Measurements from ENCODE around the gene PLCH2. TPM values are rescaled to one million over a fixed set of nuclear protein-coding genes. Genes with fewer than 3 reads are reported as not detected.

PLCH2 gene
- total RNA-seq, 1 experiment from 2014 or later = not detected

DNA sequence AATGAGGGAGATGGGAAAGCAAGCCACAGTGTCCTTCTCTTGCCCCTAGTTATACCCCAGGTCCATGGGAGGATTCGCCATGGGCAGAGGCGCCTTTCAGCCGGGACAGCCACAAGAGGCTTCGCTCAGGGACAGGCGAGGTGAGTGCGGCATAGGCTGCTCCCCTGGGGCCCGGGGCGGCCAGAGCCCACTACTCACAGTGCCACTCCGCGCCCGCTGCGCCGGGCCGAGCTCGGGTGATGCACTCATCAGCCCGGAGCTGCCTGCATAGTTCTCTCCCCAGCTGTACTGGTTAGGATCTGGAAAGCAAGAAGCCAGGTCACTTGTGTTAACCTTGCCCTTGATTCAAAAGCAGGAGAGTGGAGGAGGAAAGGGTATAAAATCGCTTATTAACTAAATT, 41.9 kb downstream of the PLCH2 start:
- Histone ChIP-seq H3K27ac (ENCODE audit: low read depth, low read length, poor library complexity, severe bottlenecking) (no peak overlapping the region), H3K36me3 (ENCODE audit: insufficient read depth, low read length, poor library complexity, severe bottlenecking) (peaks cover 75% of the 10 kb centered on the region), H3K4me3 (ENCODE audit: low read depth, low read length, poor library complexity, severe bottlenecking) (no peak overlapping the region), H3K4me1 (ENCODE audit: insufficient read depth, low read length, poor library complexity, severe bottlenecking) (no peaks in the 10 kb centered on the region), H3K27me3 (replicated peaks; ENCODE audit: insufficient read depth, low read depth, low read length, poor library complexity) (no peaks in the 10 kb centered on the region), H3K9me3 (ENCODE audit: low read depth, low read length, poor library complexity, severe bottlenecking) (no peaks in the 10 kb centered on the region)
- BruUV-seq (replicated peaks) = no TSS peak
- no peak for DNase-seq (ENCODE audit: low spot score)
- POLR2A ChIA-PET (ENCODE audit: low non-redundant PET) = no interaction called here
- TF ChIP-seq CTCF (conservative IDR thresholded peaks at IDR 0.05; ENCODE audit: low read depth, low read length) (no peak), EZH2 (IDR thresholded peaks at IDR 0.05; ENCODE audit: borderline replicate concordance, low read depth, low read length, poor library complexity, severe bottlenecking) (no peak)
- intact Hi-C loops (cut with micrococcal nuclease; ENCODE audit: unreplicated experiment) = no loop called here
- CTCF ChIA-PET = no interaction called here

DNA sequence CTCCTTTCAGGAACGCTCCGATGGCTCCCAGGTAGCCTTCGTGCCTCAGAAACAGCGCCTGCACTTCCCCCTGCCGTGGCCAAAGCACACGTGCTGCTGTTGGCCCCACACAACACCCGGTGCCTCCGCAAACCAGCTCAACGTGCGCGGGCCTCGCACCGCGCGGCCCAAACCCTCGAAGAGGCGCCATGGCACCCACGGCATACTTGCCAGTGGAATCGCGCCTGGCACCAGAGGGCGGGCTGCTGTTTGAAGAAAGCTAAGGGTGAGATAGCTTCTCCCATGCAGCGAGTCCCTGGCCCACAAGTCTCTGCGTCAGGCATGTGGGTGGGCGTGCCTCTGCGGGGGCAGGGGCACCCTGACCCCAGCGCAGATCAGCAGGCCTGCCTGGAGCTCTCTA, 42.4 kb downstream of the PLCH2 start:
- Histone ChIP-seq H3K4me1 (ENCODE audit: insufficient read depth, low read length, poor library complexity, severe bottlenecking) (no peaks in the 10 kb centered on the region), H3K27ac (ENCODE audit: low read depth, low read length, poor library complexity, severe bottlenecking) (no peak overlapping the region), H3K27me3 (replicated peaks; ENCODE audit: insufficient read depth, low read depth, low read length, poor library complexity) (no peaks in the 10 kb centered on the region), H3K4me3 (ENCODE audit: low read depth, low read length, poor library complexity, severe bottlenecking) (no peak overlapping the region), H3K36me3 (ENCODE audit: insufficient read depth, low read length, poor library complexity, severe bottlenecking) (peaks cover 77% of the 10 kb centered on the region), H3K9me3 (ENCODE audit: low read depth, low read length, poor library complexity, severe bottlenecking) (no peaks in the 10 kb centered on the region)
- TF ChIP-seq EZH2 (IDR thresholded peaks at IDR 0.05; ENCODE audit: borderline replicate concordance, low read depth, low read length, poor library complexity, severe bottlenecking) (no peak), CTCF (conservative IDR thresholded peaks at IDR 0.05; ENCODE audit: low read depth, low read length) (no peak)
- ChIA-PET CTCF (no interaction called here), POLR2A (ENCODE audit: low non-redundant PET) (no interaction called here)
- BruUV-seq (replicated peaks) = no TSS peak
- intact Hi-C loops (cut with micrococcal nuclease; ENCODE audit: unreplicated experiment) = no loop called here
- no peak for DNase-seq (ENCODE audit: low spot score)

GRCh38 chr1:2519029-2519685, 43.1 kb downstream of the PLCH2 start:
- DNase-seq (ENCODE audit: low spot score) = no peak
- Histone ChIP-seq H3K4me1 (ENCODE audit: insufficient read depth, low read length, poor library complexity, severe bottlenecking) (no peaks in the 10 kb centered on the region), H3K9me3 (ENCODE audit: low read depth, low read length, poor library complexity, severe bottlenecking) (no peaks in the 10 kb centered on the region), H3K27me3 (replicated peaks; ENCODE audit: insufficient read depth, low read depth, low read length, poor library complexity) (no peaks in the 10 kb centered on the region), H3K27ac (ENCODE audit: low read depth, low read length, poor library complexity, severe bottlenecking) (no peak overlapping the region), H3K36me3 (ENCODE audit: insufficient read depth, low read length, poor library complexity, severe bottlenecking) (peaks cover 71% of the 10 kb centered on the region), H3K4me3 (ENCODE audit: low read depth, low read length, poor library complexity, severe bottlenecking) (no peak overlapping the region)
- ChIA-PET CTCF (no interaction called here), POLR2A (ENCODE audit: low non-redundant PET) (no interaction called here)
- no peak for TF ChIP-seq CTCF (conservative IDR thresholded peaks at IDR 0.05; ENCODE audit: low read depth, low read length)
- TF ChIP-seq EZH2 (IDR thresholded peaks at IDR 0.05; ENCODE audit: borderline replicate concordance, low read depth, low read length, poor library complexity, severe bottlenecking) = no peak
- no TSS peak for BruUV-seq (replicated peaks)
- intact Hi-C loops (cut with micrococcal nuclease; ENCODE audit: unreplicated experiment) = no loop called here

All from A673 (cell line).